Measurements from ENCODE around the gene POLR2E.

DNA sequence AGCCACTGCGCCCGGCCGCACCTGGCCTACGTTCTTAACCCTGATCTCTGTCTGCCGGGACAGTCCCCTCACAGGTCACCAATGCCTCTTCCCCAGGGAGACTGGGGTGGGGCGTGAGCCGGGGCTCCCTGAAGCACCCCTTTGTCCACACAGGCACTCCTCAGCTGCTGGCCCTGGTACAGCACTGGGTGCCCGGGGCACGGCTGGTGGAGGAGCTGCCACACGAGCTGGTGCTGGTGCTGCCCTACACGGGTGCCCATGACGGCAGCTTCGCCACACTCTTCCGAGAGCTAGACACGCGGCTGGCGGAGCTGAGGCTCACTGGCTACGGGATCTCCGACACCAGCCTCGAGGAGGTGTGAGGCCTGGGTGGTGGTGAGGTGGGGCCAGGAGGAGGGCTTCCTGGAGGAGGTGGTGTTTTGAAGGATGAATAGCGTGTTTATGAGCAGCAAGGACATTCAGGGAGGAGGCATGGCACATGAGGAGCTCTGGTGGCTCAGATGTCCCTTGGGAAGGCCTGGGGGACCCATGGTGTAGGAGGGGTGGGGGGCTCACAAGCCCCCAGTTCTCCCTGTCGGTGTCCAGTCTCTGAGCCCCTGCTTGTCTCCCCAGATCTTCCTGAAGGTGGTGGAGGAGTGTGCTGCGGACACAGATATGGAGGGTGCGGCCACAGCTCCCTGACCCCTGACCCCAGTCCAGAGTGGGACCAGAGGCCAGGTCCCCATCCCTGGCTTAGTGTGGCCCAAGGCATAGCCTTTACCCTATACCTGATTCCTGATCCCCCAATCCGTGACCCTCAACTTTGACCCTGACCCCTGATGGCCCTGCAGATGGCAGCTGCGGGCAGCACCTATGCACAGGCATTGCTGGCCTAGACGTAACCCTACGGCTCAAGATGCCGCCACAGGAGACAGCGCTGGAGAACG lies 41.7 kb downstream of the POLR2E start:
- TF ChIP-seq, protein P1, sequence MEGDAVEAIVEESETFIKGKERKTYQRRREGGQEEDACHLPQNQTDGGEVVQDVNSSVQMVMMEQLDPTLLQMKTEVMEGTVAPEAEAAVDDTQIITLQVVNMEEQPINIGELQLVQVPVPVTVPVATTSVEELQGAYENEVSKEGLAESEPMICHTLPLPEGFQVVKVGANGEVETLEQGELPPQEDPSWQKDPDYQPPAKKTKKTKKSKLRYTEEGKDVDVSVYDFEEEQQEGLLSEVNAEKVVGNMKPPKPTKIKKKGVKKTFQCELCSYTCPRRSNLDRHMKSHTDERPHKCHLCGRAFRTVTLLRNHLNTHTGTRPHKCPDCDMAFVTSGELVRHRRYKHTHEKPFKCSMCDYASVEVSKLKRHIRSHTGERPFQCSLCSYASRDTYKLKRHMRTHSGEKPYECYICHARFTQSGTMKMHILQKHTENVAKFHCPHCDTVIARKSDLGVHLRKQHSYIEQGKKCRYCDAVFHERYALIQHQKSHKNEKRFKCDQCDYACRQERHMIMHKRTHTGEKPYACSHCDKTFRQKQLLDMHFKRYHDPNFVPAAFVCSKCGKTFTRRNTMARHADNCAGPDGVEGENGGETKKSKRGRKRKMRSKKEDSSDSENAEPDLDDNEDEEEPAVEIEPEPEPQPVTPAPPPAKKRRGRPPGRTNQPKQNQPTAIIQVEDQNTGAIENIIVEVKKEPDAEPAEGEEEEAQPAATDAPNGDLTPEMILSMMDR (IDR thresholded peaks at IDR 0.05 in 8 of 11, conservative IDR thresholded peaks at IDR 0.05 in 3 of 11), result no peak
- TF ChIP-seq POLR2A (IDR thresholded peaks at IDR 0.05), result no peak
- TF ChIP-seq POLR2AphosphoS5 (IDR thresholded peaks at IDR 0.05), result peak in 1 of 3 donors; percentile 24
